Measurements from ENCODE around the gene RABGAP1L.

GRCh38 chr1:174217787-174218574, 58.7 kb downstream of the RABGAP1L start:
- TF ChIP-seq EZH2phosphoT487 (IDR thresholded peaks at IDR 0.05) (no peak), EZH2 (IDR thresholded peaks at IDR 0.05) (no peak)
